HL-60/S4 (cell line): ENCODE data around the gene NOG.

Experiments used
- in situ Hi-C: fragments of 300-500 bp; cut with MboI; formaldehyde crosslinking; loops from 2 replicates; pipeline ENCODE4 v1.14.3; 2022; ENCODE audit warnings: low sequenced_read_pairs

NOG gene

DNA sequence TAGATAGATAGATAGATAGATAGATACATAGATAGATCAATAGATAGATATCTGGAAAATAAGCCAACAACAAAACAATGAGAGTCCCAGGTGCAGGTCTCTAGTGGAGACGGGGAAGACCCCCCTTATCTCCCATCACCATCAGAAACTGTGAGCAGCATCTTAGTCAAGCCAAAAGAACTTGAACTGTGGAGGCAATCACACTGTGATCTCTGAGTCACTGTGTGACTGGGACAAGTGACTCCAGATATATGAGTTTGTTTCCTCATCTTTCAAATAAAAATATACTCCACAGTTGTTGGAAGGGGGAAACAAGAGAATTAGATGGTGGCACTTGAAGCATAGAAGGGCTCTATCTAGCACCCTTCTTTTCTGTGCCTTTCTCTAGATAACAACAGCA, 42.1 kb downstream of the NOG start:
- in situ Hi-C loops: no loop called here

DNA sequence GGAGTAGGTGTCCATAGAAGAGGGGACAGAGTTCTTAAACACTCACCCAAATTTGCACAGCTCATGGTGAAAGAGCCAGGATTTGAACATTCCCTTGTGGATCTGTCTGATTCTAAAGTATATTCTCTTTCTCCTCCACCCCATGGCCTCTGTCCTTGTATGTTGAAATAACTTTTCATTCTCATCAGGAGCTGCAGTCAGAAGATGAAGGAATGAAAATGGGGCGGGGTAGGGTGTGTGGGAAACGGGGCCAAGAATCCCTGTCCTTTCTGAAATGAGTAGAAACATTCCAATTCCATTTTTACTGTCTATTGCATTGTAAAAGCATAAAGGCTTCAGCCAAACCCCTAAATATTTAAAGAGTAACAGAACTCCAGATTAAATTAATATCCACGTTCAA, 42.8 kb downstream of the NOG start:
- in situ Hi-C loops: no loop called here

DNA sequence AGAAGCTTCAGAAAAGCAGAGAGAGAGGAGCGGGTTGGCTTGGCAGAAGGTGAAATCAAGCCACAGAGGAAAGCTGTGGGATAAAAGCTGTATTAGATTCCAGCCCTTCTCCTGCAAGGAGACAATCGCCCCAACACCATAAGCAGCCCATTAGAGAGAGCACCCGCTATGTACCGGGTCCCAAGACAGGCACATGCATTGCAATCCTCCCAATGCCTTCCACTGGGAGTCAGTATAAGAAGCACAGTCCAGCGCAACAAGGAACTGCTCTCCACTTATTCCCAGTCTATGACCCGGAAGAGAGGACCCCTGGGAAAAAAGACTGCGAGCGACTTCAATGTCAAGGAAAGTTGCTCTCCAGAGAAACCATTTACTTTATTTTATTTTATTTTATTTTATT, 43.8 kb downstream of the NOG start:
- in situ Hi-C loops: no loop called here

DNA sequence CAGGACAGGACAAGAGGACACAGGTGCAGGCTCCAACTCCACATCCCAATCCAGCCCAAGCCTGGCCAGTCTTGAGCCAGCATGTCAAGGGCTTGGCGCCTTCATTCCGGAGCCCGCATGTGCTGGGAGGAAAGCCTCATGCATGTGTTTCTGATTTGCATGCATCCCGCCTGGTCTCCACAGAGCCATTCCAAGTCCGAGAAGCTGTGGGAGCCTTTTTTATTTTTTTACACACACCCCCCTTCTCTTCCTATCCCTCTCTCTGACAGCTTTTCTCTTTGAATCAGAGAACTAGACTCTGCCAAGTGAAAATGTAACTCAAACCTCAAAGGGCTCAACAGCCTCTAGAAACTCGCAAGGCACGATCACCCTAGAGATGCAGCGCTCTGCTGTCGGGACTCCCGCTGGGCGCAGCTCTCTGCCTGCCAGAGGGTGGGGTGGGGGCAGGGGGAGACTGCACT, 45.1 kb downstream of the NOG start:
- in situ Hi-C loops: no loop called here

DNA sequence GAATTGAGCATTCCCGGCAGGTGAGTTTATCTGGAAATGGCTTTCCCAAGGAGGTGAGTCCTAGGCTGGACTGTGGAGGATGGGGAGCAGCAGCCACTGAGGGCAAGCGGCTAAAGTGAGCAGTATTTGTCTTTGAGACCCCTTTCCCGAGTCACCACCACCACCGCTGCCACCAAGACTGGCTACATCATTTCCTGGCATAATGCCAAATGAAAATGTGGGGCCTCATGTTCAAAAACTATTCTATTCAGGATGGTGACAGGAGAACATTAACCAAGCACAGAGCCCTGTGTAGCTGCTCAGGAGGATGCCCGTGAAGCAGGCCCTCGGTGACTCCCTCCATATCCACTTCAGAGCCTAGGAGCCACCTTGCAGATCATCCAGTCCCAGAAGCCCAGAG, 46.0 kb downstream of the NOG start:
- in situ Hi-C loops: no loop called here

DNA sequence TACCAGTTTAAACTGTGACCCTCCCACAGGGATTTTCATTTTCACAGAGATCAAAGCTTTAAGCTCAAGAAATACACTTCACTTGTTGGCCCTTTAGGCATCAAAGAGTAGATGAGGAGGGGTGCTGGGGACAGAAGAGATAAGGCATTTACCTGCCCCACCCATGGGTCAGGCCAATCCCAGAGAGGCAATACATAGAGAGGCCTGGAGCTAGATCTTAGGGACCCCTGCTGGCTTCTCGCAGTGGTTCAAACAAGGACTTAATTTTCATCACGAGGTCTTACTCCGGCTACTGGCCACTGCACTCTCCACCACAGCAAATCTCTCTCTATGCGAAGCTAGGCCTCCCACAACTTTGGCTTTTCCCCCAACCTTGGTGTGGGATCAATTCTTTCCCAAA, 46.6 kb downstream of the NOG start:
- in situ Hi-C loops: no loop called here

DNA sequence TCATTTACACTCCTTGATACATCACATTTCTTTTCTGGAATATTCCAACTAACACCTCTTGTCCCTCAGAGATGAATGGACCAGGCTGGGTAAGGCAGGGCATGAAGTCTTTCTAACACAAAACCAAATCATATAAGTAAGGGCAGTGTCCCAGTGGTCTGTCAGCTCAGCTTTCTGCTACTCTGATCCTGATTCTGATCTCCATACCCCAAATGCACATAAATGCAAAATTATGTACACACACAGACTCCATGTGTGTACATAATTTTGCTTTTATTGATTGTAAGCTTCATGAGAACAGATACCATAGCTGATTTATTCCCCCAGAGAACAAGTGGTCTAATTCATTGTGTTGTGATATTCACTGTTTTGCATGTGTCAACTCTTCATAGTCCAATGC, 47.9 kb downstream of the NOG start:
- in situ Hi-C loops: no loop called here

DNA sequence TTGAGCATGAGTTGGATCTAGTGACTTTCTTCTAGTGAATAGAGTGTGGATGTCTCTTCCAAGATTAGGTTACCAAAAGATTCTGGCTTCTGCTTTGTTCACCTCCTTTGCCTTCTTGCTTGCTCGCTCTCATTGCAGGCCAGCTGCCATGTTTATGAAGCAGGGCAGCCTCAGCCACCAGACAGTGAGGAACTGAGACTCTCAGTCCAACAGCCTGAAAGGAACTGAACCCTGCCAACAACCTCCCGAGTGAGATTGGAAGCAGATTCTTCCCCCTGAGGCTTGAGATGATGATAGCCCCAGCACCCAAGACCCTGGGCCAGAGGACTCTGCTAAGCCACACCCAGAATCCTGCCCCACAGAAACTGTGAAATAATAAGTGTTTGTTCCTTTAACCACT, 48.4 kb downstream of the NOG start:
- in situ Hi-C loops: no loop called here

DNA sequence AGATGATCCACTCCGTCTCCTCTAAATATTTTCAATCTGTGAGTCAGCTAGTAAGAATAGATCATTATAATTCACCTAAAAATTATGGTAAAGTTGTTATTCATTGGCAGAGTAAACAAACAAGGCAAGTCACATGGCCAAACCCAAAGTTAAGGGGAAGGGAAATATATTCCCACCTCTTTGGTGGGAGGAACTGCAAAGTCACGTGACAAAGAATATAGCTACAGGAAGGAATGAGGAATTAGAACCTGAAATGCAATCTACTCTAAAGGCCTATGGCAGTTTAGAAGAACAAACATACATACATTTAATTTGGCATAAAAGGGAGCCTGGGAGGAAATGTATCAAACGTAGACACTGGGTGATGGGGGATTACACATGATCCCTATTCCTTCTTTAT, 48.9 kb downstream of the NOG start:
- in situ Hi-C loops: no loop called here
